WTC11 (cell line): ENCODE results near the gene HYI. TPM values are rescaled to one million over a fixed set of nuclear protein-coding genes. Genes with fewer than 3 reads are reported as not detected.
"Not testable (repeated sequence)": the region's sequence is repeated elsewhere in the genome, so short reads cannot be mapped to it uniquely, and the experiment has no call there.

ENCODE experiments used
- ATAC-seq: fragments of 200-7000 bp; cut with Tn5 transposase; 2 replicates; pipeline ENCODE4 v1.10.0; 2021; ENCODE audit warnings: mild to moderate bottlenecking, moderate library complexity
- CTCF ChIA-PET: fragments of 300-600 bp; sonication (Branson Sonifier 250); formaldehyde crosslinking; loops from one replicate; lab custom pipeline; 2021; ENCODE audit warnings: antibody characterized with exemption; lab: Charles Lee
- POLR2A ChIA-PET: fragments of 350-600 bp; sonication (Branson Sonifier 250); formaldehyde crosslinking; loops from one replicate; lab custom pipeline; 2021; ENCODE audit warnings: antibody characterized with exemption; lab: Charles Lee
- DNase-seq: peaks from one replicate; pipeline ENCODE4 v3.0.0; 2021; ENCODE audit warnings: low spot score
- H3K27ac Mint-ChIP-seq: 2 replicates; pipeline ENCODE4 v1.8.0; 2021; ENCODE audit warnings: mixed read lengths
- H3K27me3 Mint-ChIP-seq: 2 replicates; pipeline ENCODE4 v1.8.0; 2021; ENCODE audit warnings: low read depth, mild to moderate bottlenecking, moderate library complexity, mixed read lengths
- H3K36me3 Mint-ChIP-seq: 2 replicates; pipeline ENCODE4 v1.8.0; 2021; ENCODE audit warnings: mixed read lengths
- H3K4me1 Mint-ChIP-seq: 2 replicates; pipeline ENCODE4 v1.8.0; 2022; ENCODE audit warnings: mixed read lengths
- H3K4me3 Mint-ChIP-seq: 2 replicates; pipeline ENCODE4 v1.8.0; 2021; ENCODE audit warnings: mild to moderate bottlenecking, moderate library complexity, mixed read lengths
- H3K9me3 Mint-ChIP-seq: 2 replicates; pipeline ENCODE4 v1.8.0; 2021; ENCODE audit warnings: mixed read lengths
- ETV6 ChIP-seq: sonication (generic); formaldehyde crosslinking; IDR thresholded peaks from 2 replicates; pipeline ENCODE4 v1.8.1; 2022; ENCODE audit warnings: mild to moderate bottlenecking, missing genetic modification reagents
- FOXJ3 ChIP-seq: sonication (generic); formaldehyde crosslinking; IDR thresholded peaks from 2 replicates; pipeline ENCODE4 v1.9.0; 2021; ENCODE audit warnings: missing genetic modification reagents, mild to moderate bottlenecking, borderline replicate concordance
- FOXP1 ChIP-seq: sonication (generic); formaldehyde crosslinking; IDR thresholded peaks from 2 replicates; pipeline ENCODE4 v1.8.0; 2022; ENCODE audit warnings: missing genetic modification reagents, mild to moderate bottlenecking, moderate library complexity, borderline replicate concordance
- HMGA2 ChIP-seq: fragments of 250-450 bp; sonication (Bioruptor Pico); IDR thresholded peaks from 2 replicates; pipeline ENCODE4 v1.4.0; 2021; ENCODE audit warnings: mild to moderate bottlenecking, moderate library complexity
- JUN ChIP-seq: sonication (generic); formaldehyde crosslinking; IDR thresholded peaks from 2 replicates; pipeline ENCODE4 v1.8.0; 2023; ENCODE audit warnings: mild to moderate bottlenecking, missing genetic modification reagents
- KAT7 ChIP-seq: sonication (generic); formaldehyde crosslinking; IDR thresholded peaks from 2 replicates; pipeline ENCODE4 v1.8.1; 2023; ENCODE audit warnings: missing genetic modification reagents, mild to moderate bottlenecking, borderline replicate concordance
- MYBL2 ChIP-seq: sonication (generic); formaldehyde crosslinking; IDR thresholded peaks from 2 replicates; pipeline ENCODE4 v1.8.1; 2023; ENCODE audit warnings: mild to moderate bottlenecking, moderate library complexity, missing genetic modification reagents
- NR2C2 ChIP-seq: sonication (generic); formaldehyde crosslinking; IDR thresholded peaks from 2 replicates; pipeline ENCODE4 v1.8.0; 2022; ENCODE audit warnings: mild to moderate bottlenecking, missing genetic modification reagents
- PRRX2 ChIP-seq: fragments of 250-450 bp; sonication (Bioruptor Pico); IDR thresholded peaks from 2 replicates; pipeline ENCODE4 v1.8.0; 2021; ENCODE audit warnings: mild to moderate bottlenecking
- RELA ChIP-seq: sonication (generic); formaldehyde crosslinking; IDR thresholded peaks from 2 replicates; pipeline ENCODE4 v1.8.1; 2022; ENCODE audit warnings: missing genetic modification reagents, mild to moderate bottlenecking, borderline replicate concordance
- TP53 ChIP-seq: sonication (generic); formaldehyde crosslinking; IDR thresholded peaks from 2 replicates; pipeline ENCODE4 v1.8.1; 2023; ENCODE audit warnings: mild to moderate bottlenecking, missing genetic modification reagents
- ZNF232 ChIP-seq: sonication (generic); formaldehyde crosslinking; IDR thresholded peaks from 2 replicates; pipeline ENCODE4 v1.8.0; 2022; ENCODE audit warnings: mild to moderate bottlenecking, missing genetic modification reagents
- ZNF317 ChIP-seq: sonication (generic); formaldehyde crosslinking; IDR thresholded peaks from 2 replicates; pipeline ENCODE4 v1.8.1; 2023; ENCODE audit warnings: low read depth, mild to moderate bottlenecking, moderate library complexity, missing genetic modification reagents, borderline replicate concordance
- ZNF416 ChIP-seq: fragments of 250-450 bp; sonication (Bioruptor Pico); IDR thresholded peaks from 2 replicates; pipeline ENCODE4 v1.9.0; 2021; ENCODE audit warnings: mild to moderate bottlenecking, inconsistent platforms
- total RNA-seq: library from RNA; stranded (reverse); gene quantifications from 3 replicates; pipeline ENCODE4 v1.2.3, GENCODE V29; 2021
- TF ChIP-seq, protein P1 (sequence below): sonication (generic); formaldehyde crosslinking; IDR thresholded peaks from 2 replicates; pipeline ENCODE4 v1.8.0; 2022; ENCODE audit warnings: mild to moderate bottlenecking, missing genetic modification reagents
- TF ChIP-seq, protein P2 (sequence below): sonication (generic); formaldehyde crosslinking; IDR thresholded peaks from 2 replicates; pipeline ENCODE4 v1.8.1; 2023; ENCODE audit warnings: mild to moderate bottlenecking, moderate library complexity, missing genetic modification reagents
- TF ChIP-seq, protein P3 (sequence below): sonication (generic); formaldehyde crosslinking; IDR thresholded peaks from 2 replicates; pipeline ENCODE4 v1.8.1; 2023; ENCODE audit warnings: mild to moderate bottlenecking, missing genetic modification reagents
- TF ChIP-seq, protein P4 (sequence below): sonication (generic); formaldehyde crosslinking; IDR thresholded peaks from 2 replicates; pipeline ENCODE4 v1.8.1; 2022; ENCODE audit warnings: low read depth, mild to moderate bottlenecking, moderate library complexity, missing genetic modification reagents, borderline replicate concordance
- TF ChIP-seq, protein P5 (sequence below): fragments of 250-450 bp; sonication (Bioruptor Pico); conservative IDR thresholded peaks from 2 replicates; pipeline ENCODE4 v1.9.0; 2021; ENCODE audit warnings: mild to moderate bottlenecking

The HYI gene
- total RNA-seq, 1 experiment from 2014 or later = 23.2 TPM

DNA sequence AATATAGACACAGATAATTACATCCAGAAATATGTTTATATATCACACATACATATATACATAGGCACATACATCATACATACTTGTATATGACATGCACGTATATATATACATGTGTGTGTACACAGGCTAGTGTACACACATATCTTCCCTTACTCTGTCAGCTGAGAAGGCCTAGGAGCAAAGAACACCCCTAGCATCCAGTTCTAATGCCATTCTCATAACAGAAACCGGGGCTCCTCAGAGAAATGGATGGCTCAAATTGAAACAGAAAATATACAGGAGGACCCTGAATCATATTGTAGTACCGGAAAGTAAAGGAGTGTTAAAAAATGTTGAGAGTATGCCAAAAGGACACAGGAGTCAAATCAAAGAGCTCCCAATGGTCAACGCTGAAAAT is 19.7 kb upstream of the HYI start:
- TF ChIP-seq ZNF416 (CRISPR knock-in tag) (no peak), HMGA2 (CRISPR knock-in tag) (no peak)
- TF ChIP-seq, protein P1, sequence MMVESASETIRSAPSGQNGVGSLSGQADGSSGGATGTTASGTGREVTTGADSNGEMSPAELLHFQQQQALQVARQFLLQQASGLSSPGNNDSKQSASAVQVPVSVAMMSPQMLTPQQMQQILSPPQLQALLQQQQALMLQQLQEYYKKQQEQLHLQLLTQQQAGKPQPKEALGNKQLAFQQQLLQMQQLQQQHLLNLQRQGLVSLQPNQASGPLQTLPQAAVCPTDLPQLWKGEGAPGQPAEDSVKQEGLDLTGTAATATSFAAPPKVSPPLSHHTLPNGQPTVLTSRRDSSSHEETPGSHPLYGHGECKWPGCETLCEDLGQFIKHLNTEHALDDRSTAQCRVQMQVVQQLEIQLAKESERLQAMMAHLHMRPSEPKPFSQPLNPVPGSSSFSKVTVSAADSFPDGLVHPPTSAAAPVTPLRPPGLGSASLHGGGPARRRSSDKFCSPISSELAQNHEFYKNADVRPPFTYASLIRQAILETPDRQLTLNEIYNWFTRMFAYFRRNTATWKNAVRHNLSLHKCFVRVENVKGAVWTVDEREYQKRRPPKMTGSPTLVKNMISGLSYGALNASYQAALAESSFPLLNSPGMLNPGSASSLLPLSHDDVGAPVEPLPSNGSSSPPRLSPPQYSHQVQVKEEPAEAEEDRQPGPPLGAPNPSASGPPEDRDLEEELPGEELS = no peak
- DNase-seq (no peak), ATAC-seq (no peak)
- CTCF ChIA-PET = no interaction called here
- POLR2A ChIA-PET = no interaction called here
- H3K4me1 Mint-ChIP-seq = peaks cover 11% of the 10 kb centered on the region
- peaks cover 13% of the 10 kb centered on the region for H3K27me3 Mint-ChIP-seq
- H3K9me3 Mint-ChIP-seq = no peaks in the 10 kb centered on the region
- H3K36me3 Mint-ChIP-seq = no peaks in the 10 kb centered on the region
- H3K27ac Mint-ChIP-seq = no peak overlapping the region
- H3K4me3 Mint-ChIP-seq = no peak overlapping the region

DNA sequence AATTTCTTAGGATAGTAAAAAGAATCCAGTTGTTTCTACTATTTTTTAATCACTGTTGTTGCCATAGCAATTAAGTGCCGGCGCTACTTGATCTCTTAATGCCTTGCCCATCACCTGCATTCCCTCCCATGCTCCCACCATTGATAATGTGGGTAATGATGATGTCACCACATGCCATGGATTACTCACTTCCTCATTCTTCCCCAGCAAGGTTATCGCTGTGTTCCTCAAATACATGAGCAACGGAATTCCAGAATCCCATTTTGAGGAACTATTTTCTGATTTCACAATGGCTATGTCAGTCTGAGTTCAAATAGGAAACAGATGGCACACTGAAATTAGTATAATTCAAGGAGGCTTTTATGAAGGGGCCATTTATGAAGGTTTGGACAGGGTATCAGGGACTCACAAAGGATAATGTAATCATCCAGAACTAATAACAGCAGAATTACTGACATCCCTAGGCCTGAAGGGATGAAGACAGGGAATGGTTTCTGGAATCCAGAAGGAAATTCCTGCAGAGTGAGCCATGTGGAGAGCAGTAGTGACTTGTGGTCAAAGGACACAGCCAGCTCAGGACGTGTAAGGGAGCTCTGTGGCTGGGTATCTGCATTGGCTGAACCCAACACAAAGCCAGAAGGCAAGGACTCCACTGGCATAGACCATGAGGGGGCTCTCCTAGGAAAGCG is 18.9 kb upstream of the HYI start:
- H3K9me3 Mint-ChIP-seq, CTCF ChIA-PET, H3K4me3 Mint-ChIP-seq, POLR2A ChIA-PET, H3K27ac Mint-ChIP-seq, DNase-seq, H3K36me3 Mint-ChIP-seq: not testable (repeated sequence)
- Mint-ChIP-seq H3K4me1 (peaks cover 11% of the 10 kb centered on the region), H3K27me3 (peaks cover 13% of the 10 kb centered on the region)
- ATAC-seq = peak; percentile 72

DNA sequence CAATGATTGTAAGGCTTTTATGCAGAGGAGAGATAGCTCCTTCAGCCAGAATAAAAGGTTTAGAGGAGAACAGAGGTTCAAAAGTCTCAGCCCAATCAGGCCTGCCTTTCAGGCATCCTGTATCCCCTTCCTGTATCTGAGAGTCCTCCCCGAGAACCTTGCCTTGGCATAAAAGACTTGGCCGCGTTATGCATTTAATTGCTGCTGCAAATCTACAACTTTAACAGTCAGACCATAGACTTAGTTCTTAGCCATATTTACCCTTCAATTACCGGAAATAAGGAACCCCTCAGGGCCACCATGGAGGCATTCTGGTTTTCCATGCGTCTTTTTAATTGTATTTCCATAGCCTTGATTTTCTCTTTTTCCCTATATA is 18.3 kb upstream of the HYI start:
- Mint-ChIP-seq H3K36me3 (no peaks in the 10 kb centered on the region), H3K9me3 (no peaks in the 10 kb centered on the region), H3K27me3 (peaks cover 13% of the 10 kb centered on the region), H3K27ac (no peak overlapping the region), H3K4me1 (peaks cover 11% of the 10 kb centered on the region), H3K4me3 (no peak overlapping the region)
- no peak for TF ChIP-seq FOXP1 (CRISPR knock-in tag)
- DNase-seq (no peak), ATAC-seq (no peak)
- POLR2A ChIA-PET = no interaction called here
- CTCF ChIA-PET = no interaction called here

DNA sequence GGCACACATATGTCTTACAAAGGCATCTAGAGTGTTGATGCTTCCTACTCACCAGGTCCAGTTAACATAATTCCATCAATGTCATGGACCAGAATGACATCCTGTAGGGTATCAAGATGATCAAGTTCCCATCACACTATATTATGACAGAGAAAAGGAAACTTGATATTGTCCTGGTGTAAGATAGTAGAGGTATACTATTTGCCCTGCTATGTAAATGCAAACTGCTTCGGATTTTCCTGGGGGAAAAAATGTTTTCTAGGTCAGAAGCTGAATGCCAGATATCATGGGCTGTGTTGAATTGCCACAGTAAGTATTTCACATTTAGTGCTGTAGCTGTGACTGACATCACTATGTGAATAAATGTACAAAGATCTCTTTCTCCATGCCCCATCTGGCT is 16.2 kb upstream of the HYI start:
- DNase-seq = no peak
- H3K4me3 Mint-ChIP-seq = no peak overlapping the region
- CTCF ChIA-PET = no interaction called here
- H3K27ac Mint-ChIP-seq = no peak overlapping the region
- peaks cover 11% of the 10 kb centered on the region for H3K4me1 Mint-ChIP-seq
- no peak for TF ChIP-seq JUN (CRISPR knock-in tag)
- no peak for TF ChIP-seq NR2C2 (CRISPR knock-in tag)
- TF ChIP-seq RELA (CRISPR knock-in tag) = no peak
- no peak for TF ChIP-seq PRRX2 (CRISPR knock-in tag)
- TF ChIP-seq, protein P2, sequence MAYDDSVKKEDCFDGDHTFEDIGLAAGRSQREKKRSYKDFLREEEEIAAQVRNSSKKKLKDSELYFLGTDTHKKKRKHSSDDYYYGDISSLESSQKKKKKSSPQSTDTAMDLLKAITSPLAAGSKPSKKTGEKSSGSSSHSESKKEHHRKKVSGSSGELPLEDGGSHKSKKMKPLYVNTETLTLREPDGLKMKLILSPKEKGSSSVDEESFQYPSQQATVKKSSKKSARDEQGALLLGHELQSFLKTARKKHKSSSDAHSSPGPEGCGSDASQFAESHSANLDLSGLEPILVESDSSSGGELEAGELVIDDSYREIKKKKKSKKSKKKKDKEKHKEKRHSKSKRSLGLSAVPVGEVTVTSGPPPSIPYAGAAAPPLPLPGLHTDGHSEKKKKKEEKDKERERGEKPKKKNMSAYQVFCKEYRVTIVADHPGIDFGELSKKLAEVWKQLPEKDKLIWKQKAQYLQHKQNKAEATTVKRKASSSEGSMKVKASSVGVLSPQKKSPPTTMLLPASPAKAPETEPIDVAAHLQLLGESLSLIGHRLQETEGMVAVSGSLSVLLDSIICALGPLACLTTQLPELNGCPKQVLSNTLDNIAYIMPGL = no peak
- TF ChIP-seq ETV6 = no peak
- TF ChIP-seq, protein P3, sequence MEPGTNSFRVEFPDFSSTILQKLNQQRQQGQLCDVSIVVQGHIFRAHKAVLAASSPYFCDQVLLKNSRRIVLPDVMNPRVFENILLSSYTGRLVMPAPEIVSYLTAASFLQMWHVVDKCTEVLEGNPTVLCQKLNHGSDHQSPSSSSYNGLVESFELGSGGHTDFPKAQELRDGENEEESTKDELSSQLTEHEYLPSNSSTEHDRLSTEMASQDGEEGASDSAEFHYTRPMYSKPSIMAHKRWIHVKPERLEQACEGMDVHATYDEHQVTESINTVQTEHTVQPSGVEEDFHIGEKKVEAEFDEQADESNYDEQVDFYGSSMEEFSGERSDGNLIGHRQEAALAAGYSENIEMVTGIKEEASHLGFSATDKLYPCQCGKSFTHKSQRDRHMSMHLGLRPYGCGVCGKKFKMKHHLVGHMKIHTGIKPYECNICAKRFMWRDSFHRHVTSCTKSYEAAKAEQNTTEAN (CRISPR knock-in tag) = no peak
- TF ChIP-seq, all 79 proteins: peak for 0
- no peaks in the 10 kb centered on the region for H3K36me3 Mint-ChIP-seq
- no peaks in the 10 kb centered on the region for H3K9me3 Mint-ChIP-seq
- peaks cover 15% of the 10 kb centered on the region; the same call in 1 of the 2 replicates for H3K27me3 Mint-ChIP-seq
- POLR2A ChIA-PET = no interaction called here
- ATAC-seq = no peak

DNA sequence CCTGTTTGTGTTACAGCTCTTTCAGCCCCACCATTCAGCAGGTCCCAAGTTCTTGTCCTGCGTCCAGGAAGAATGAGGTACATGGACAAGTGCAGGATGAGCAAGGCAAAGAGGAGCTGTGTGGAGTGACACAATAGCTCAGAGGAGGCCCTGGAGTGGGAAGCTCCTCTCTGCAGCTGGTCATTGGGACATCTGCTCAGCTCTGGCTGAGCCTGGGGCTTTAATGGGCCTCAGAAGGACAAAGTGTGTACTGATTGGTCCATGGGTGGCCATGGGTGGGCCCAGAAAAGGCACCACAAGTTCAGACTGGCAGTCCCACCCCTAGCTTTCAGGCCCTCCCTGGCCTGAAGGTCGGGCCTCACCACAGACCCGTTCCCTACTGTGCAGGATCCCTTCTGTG is 14.7 kb upstream of the HYI start:
- H3K27me3 Mint-ChIP-seq = peaks cover 15% of the 10 kb centered on the region; the same call in 1 of the 2 replicates
- H3K9me3 Mint-ChIP-seq = no peaks in the 10 kb centered on the region
- DNase-seq = no peak
- ChIA-PET POLR2A (no interaction called here), CTCF (no interaction called here)
- H3K27ac Mint-ChIP-seq = no peak overlapping the region
- no peaks in the 10 kb centered on the region for H3K36me3 Mint-ChIP-seq
- H3K4me1 Mint-ChIP-seq = peaks cover 11% of the 10 kb centered on the region
- H3K4me3 Mint-ChIP-seq = no peak overlapping the region
- no peak for ATAC-seq
- TF ChIP-seq FOXJ3 (CRISPR knock-in tag) = no peak
- TF ChIP-seq, protein P4, sequence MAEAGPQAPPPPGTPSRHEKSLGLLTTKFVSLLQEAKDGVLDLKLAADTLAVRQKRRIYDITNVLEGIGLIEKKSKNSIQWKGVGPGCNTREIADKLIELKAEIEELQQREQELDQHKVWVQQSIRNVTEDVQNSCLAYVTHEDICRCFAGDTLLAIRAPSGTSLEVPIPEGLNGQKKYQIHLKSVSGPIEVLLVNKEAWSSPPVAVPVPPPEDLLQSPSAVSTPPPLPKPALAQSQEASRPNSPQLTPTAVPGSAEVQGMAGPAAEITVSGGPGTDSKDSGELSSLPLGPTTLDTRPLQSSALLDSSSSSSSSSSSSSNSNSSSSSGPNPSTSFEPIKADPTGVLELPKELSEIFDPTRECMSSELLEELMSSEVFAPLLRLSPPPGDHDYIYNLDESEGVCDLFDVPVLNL (CRISPR knock-in tag) = no peak
- TF ChIP-seq MYBL2 (CRISPR knock-in tag) = no peak
- TF ChIP-seq, protein P5, sequence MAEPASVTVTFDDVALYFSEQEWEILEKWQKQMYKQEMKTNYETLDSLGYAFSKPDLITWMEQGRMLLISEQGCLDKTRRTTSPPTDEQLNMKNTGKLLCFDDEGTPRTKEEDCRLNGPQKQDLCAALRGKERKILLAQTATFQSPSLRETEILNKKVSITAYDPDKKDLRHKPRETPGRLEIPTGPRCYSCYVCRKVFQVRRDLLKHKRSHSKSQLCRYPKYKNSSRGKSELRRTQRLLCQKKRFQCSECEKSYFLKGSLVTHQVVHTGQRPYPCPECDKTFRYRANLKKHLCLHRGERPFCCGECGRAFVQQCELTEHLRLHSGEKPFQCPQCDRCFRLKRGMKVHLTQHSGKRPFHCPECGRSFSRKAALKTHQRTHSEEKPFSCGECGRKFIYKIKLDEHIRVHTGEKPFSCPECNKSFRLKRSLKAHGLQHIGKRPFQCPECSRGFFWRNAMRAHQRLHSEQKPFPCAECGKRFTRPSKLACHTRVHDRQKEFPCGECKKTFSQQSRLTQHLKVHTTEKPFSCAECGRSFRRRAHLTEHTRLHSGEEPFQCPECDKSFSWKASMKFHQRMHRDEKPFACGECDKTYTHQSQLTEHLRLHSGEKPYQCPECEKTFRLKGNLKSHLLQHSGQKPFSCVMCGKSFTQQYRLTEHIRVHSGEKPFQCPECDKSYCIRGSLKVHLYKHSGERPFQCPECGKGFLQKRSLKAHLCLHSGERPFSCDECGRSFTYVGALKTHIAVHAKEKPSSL (CRISPR knock-in tag) = no peak
- TF ChIP-seq ZNF317 = no peak
- TF ChIP-seq ZNF232 (CRISPR knock-in tag) = no peak
- TF ChIP-seq KAT7 (CRISPR knock-in tag) = no peak
- TF ChIP-seq TP53 (CRISPR knock-in tag) = no peak
